ENCODE results near the gene ADGRE1.

DNA sequence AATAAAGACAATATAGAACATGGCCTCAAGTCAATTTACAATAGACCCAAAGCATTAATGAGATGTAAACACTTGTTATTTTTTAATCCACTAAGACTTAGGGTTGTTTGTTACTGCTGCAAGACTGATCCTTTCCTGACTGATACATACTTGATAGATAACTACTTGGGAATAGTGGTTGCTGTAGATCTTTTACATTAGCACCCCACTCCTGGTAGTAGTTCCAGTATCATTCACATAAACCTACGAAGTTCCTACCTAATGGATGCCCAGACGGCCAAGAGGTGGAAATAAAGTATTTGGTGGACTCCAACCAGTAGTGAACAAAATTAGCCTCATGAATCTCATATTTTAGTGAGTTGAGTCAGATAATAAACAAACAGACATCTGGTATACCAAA is 26.9 kb downstream of the ADGRE1 start:
- TF ChIP-seq, protein P1, sequence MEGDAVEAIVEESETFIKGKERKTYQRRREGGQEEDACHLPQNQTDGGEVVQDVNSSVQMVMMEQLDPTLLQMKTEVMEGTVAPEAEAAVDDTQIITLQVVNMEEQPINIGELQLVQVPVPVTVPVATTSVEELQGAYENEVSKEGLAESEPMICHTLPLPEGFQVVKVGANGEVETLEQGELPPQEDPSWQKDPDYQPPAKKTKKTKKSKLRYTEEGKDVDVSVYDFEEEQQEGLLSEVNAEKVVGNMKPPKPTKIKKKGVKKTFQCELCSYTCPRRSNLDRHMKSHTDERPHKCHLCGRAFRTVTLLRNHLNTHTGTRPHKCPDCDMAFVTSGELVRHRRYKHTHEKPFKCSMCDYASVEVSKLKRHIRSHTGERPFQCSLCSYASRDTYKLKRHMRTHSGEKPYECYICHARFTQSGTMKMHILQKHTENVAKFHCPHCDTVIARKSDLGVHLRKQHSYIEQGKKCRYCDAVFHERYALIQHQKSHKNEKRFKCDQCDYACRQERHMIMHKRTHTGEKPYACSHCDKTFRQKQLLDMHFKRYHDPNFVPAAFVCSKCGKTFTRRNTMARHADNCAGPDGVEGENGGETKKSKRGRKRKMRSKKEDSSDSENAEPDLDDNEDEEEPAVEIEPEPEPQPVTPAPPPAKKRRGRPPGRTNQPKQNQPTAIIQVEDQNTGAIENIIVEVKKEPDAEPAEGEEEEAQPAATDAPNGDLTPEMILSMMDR (IDR thresholded peaks at IDR 0.05; ENCODE audit: low read depth, low read length, missing input control): no peak
- no peak for TF ChIP-seq REST (IDR thresholded peaks at IDR 0.05)
- no peak for TF ChIP-seq YY1 (IDR thresholded peaks at IDR 0.05)
- TF ChIP-seq EGR1 (IDR thresholded peaks at IDR 0.05; ENCODE audit: low read depth in 2 of 2): no peak
- no peak for TF ChIP-seq RAD21 (IDR thresholded peaks at IDR 0.05)
